ENCODE data around the gene GID8. TPM values are rescaled to one million over a fixed set of nuclear protein-coding genes. Genes with fewer than 3 reads are reported as not detected.
A peak's percentile ranks its signal among the peaks of the same experiment; 100 is the strongest.
"Not testable (repeated sequence)": the region's sequence is repeated elsewhere in the genome, so short reads cannot be mapped to it uniquely, and the experiment has no call there.

The GID8 gene
- total RNA-seq, 2 experiments from 2014 or later: 39.2 to 42.2 TPM

GRCh38 chr20:62922451-62922921, 15.5 kb upstream of the GID8 start:
- H3K27me3 Mint-ChIP-seq: no peaks in the 10 kb centered on the region
- H3K27ac Mint-ChIP-seq: peak overlapping the region; percentile 98
- intact Hi-C loops (cut with micrococcal nuclease): no loop called here
- DNase-seq: peak; percentile 80
- H3K36me3 Mint-ChIP-seq (ENCODE audit: low read depth): peaks cover 26% of the 10 kb centered on the region
- ChIA-PET CTCF (interaction anchor here (4.2 to 7.6 kb wide), 3 partner anchors 14 to 21 kb away, joined by 17 to 104 read pairs (median 47); partner anchors contain the start of gene GID8), POLR2A (interaction anchor here (0.6 to 17.8 kb wide), 5 partner anchors 8 to 19 kb away, joined by 3 to 243 read pairs (median 9); partner anchors contain the start of gene GID8)
- H3K4me3 Mint-ChIP-seq: peak overlapping the region; percentile 97
- H3K4me1 Mint-ChIP-seq (ENCODE audit: low read depth): peaks cover 69% of the 10 kb centered on the region
- ATAC-seq: peak; percentile 16
- no peak for TF ChIP-seq CTCF (IDR thresholded peaks at IDR 0.05)
- no peaks in the 10 kb centered on the region for H3K9me3 Mint-ChIP-seq

GRCh38 chr20:62923059-62923668, 14.8 kb upstream of the GID8 start:
- POLR2A ChIA-PET: interaction anchor here (2.0 to 17.8 kb wide), 2 partner anchors 7 to 14 kb away, joined by 7 to 243 read pairs; partner anchors contain the start of gene GID8
- ATAC-seq; H3K9me3 Mint-ChIP-seq; intact Hi-C loops (cut with micrococcal nuclease); H3K27me3 Mint-ChIP-seq; DNase-seq: not testable (repeated sequence)
- Mint-ChIP-seq H3K4me1 (ENCODE audit: low read depth) (peaks cover 69% of the 10 kb centered on the region), H3K27ac (peak overlapping the region; percentile 98), H3K4me3 (peak overlapping the region; percentile 97), H3K36me3 (ENCODE audit: low read depth) (peaks cover 20% of the 10 kb centered on the region)
- CTCF ChIA-PET: interaction anchor here (3.3 to 4.2 kb wide), 2 partner anchors 16 to 22 kb away, joined by 13 to 17 read pairs; no protein-coding TSS in a partner anchor

DNA sequence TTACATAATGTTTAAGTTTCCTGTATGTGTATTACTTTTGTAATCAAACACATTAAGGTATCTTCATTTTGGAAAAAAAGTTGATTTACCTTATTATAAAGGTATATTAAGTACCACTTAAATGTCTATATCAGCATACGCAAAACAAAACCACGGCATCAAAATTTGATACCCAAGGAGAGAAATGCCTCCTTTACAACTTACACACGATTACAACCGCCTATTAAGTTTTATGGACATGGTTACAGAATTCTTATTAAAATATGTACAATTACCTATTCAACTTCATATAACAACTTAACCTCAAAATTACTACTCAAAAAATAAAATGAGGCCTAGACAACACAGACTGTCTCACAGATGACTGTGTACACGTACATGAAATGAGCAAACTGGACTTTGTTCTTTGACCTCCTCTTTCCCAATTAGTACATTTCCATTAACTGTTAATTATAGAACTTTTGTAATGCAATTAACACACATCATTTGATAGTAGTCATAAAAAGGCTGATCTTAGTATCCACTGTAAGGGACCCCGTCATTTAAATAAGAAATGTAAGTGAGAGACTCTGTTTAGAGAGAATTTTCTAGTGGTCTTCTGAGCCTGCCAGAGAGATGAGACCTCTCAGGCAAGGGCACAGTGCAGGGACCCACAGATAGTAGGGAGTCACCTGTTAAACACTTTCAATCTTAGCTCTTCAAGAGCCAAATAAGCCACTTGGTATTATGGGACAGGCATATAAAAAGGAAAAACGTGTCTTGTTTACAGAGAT, 14.1 kb upstream of the GID8 start:
- Mint-ChIP-seq H3K4me1 (ENCODE audit: low read depth) (peaks cover 69% of the 10 kb centered on the region), H3K27ac (peak overlapping the region; percentile 95), H3K4me3 (peak overlapping the region; percentile 97), H3K36me3 (ENCODE audit: low read depth) (peaks cover 22% of the 10 kb centered on the region), H3K9me3 (no peaks in the 10 kb centered on the region), H3K27me3 (no peaks in the 10 kb centered on the region)
- ATAC-seq (no peak), DNase-seq (no peak)
- ChIA-PET POLR2A (interaction anchor here (0.9 to 17.8 kb wide), 3 partner anchors 13 to 27 kb away, joined by 3 to 243 read pairs (median 3); partner anchors contain the start of gene GID8), CTCF (interaction anchor here (1.6 to 4.2 kb wide), 3 partner anchors 17 to 29 kb away, joined by 4 to 17 read pairs (median 13); partner anchors contain the start of gene SLC17A9)
- intact Hi-C loops (cut with micrococcal nuclease): no loop called here
- no peak for TF ChIP-seq CTCF (IDR thresholded peaks at IDR 0.05)

- H3K36me3 Mint-ChIP-seq (ENCODE audit: low read depth): peaks cover 24% of the 10 kb centered on the region
- no peak for TF ChIP-seq CTCF (IDR thresholded peaks at IDR 0.05)
- H3K4me1 Mint-ChIP-seq (ENCODE audit: low read depth): peaks cover 64% of the 10 kb centered on the region
- DNase-seq (peak; percentile 48), ATAC-seq (no peak)
- intact Hi-C loops (cut with micrococcal nuclease): no loop called here
- POLR2A ChIA-PET: interaction anchor here (0.9 to 17.8 kb wide), 5 partner anchors 12 to 129 kb away, joined by 3 to 243 read pairs (median 3); partner anchors contain the start of gene GID8
- H3K9me3 Mint-ChIP-seq: no peaks in the 10 kb centered on the region
- CTCF ChIA-PET: interaction anchor here (1.6 to 4.2 kb wide), 4 partner anchors 11 to 29 kb away, joined by 4 to 17 read pairs (median 12); partner anchors contain the start of gene SLC17A9
- H3K4me3 Mint-ChIP-seq: peak overlapping the region; percentile 97
- peak overlapping the region; percentile 95 for H3K27ac Mint-ChIP-seq
- H3K27me3 Mint-ChIP-seq: no peaks in the 10 kb centered on the region
These were observed 13.4 kb upstream of the GID8 start for GRCh38 chr20:62924442-62925075.

DNA sequence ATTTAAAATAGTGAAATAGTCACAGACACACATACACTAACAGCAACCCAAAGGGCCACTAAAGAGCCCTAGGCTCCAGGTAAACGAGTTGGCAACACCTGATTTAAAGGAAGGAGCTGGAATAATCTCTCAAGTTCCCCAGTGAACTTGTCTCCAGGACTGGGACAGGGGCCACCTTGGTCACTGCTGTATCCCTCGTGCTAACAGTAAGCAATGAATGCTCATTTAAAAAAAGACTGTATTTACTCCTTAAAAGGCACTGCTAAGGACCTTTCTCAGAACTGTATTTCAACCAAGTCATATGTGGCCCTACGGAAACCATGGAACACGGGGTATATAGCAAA, 12.9 kb upstream of the GID8 start:
- TF ChIP-seq CTCF (IDR thresholded peaks at IDR 0.05): no peak
- Mint-ChIP-seq H3K4me1 (ENCODE audit: low read depth) (peaks cover 63% of the 10 kb centered on the region), H3K27me3 (no peaks in the 10 kb centered on the region), H3K9me3 (no peaks in the 10 kb centered on the region), H3K36me3 (ENCODE audit: low read depth) (peaks cover 26% of the 10 kb centered on the region), H3K4me3 (peak overlapping the region; percentile 97), H3K27ac (peak overlapping the region; percentile 95)
- intact Hi-C loops (cut with micrococcal nuclease): no loop called here
- ChIA-PET CTCF (interaction anchor here (0.6 to 3.3 kb wide), 6 partner anchors 9 to 28 kb away, joined by 3 to 13 read pairs (median 4); partner anchors contain the start of gene SLC17A9), POLR2A (interaction anchor here (0.9 to 17.8 kb wide), 8 partner anchors 9 to 130 kb away, joined by 3 to 243 read pairs (median 6); partner anchors contain the start of genes GID8 and SLC17A9)
- ATAC-seq: no peak
- DNase-seq: no peak
